Measurements from ENCODE around the gene RASA3.

DNA sequence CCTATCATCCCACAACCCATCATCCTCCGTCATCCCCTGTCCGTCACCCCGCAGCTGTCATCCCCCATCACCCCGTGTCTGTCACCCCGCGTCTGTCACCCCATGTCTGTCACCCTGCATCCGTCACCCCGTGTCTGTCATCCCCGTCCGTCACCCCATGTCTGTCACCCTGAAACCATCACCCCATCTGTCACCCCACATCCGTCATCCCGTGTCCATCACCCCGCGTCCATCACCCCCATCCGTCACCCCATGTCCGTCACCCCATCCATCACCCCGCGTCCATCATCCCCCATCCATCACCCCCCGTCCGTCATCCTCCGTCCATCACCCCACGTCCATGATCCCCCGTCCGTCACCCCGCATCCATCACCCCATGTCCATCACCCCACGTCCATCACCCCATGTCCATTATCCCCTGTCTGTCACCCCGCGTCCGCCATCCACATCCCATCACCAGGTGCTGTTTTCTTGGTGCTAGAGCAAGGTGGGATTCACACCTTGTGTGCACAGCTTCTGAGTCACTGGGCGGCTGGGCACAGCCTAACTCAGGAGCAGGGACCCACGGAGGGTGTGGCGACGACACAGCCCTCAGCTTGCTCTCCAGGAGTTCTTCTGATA, 24.2 kb downstream of the RASA3 start:
- no peak for TF ChIP-seq CTCF (IDR thresholded peaks at IDR 0.05 in 2 of 3, conservative IDR thresholded peaks at IDR 0.05 in 1 of 3; ENCODE audit: borderline replicate concordance in 1 of 3, insufficient read depth in 1 of 3, low read depth in 2 of 3, low read length in 2 of 3)
- no peak for TF ChIP-seq POLR2A (IDR thresholded peaks at IDR 0.05; ENCODE audit: borderline replicate concordance, extremely low read depth, insufficient read depth, insufficient read length)
- TF ChIP-seq, protein P1, sequence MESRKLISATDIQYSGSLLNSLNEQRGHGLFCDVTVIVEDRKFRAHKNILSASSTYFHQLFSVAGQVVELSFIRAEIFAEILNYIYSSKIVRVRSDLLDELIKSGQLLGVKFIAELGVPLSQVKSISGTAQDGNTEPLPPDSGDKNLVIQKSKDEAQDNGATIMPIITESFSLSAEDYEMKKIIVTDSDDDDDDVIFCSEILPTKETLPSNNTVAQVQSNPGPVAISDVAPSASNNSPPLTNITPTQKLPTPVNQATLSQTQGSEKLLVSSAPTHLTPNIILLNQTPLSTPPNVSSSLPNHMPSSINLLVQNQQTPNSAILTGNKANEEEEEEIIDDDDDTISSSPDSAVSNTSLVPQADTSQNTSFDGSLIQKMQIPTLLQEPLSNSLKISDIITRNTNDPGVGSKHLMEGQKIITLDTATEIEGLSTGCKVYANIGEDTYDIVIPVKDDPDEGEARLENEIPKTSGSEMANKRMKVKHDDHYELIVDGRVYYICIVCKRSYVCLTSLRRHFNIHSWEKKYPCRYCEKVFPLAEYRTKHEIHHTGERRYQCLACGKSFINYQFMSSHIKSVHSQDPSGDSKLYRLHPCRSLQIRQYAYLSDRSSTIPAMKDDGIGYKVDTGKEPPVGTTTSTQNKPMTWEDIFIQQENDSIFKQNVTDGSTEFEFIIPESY (IDR thresholded peaks at IDR 0.05; ENCODE audit: extremely low read depth, insufficient replicate concordance, low read length) = no peak
- no peak for TF ChIP-seq ELF1 (IDR thresholded peaks at IDR 0.05; ENCODE audit: borderline replicate concordance, low read depth)
- TF ChIP-seq JUND (IDR thresholded peaks at IDR 0.05) = no peak

Data from HCT116 (cell line).